Activated CD8-positive, alpha-beta memory T cell treated with anti-CD3 and anti-CD28 coated beads for 4 hours (primary cell): ENCODE measurements around the gene GNAL.
A peak's percentile ranks its signal among the peaks of the same experiment; 100 is the strongest.

Source experiments
- DNase-seq, 2 donors: peaks; one replicate each; pipeline ENCODE4 v3.0.0-alpha.2; 2020; ENCODE audit warnings: low read depth in 2 of 2

Gene GNAL

GRCh38 chr18:11724781-11725180 is 35.7 kb downstream of the GNAL start:
- DNase-seq = no peak

DNA sequence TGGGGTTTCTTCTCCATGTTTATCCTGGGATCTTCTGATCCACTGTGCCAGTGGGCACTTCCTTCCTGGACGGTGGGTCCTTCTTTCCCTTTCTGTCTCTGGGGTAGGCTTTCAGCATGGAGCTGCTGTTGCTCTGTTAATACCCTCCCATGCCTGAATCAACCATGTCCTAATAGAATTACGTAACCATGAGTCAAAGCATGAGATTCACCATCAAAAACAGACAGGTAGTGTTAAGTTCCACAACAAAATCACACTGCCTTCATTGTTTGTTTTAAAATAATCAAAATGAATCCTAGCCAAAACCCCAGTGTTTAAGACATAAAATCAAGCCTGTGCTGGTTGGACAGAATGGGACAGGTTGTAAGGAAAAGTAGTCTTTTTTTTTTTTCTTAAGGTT is 37.5 kb downstream of the GNAL start:
- DNase-seq = no peak

- DNase-seq = no peak
Observed at GRCh38 chr18:11728249-11728648, 39.2 kb downstream of the GNAL start.

DNA sequence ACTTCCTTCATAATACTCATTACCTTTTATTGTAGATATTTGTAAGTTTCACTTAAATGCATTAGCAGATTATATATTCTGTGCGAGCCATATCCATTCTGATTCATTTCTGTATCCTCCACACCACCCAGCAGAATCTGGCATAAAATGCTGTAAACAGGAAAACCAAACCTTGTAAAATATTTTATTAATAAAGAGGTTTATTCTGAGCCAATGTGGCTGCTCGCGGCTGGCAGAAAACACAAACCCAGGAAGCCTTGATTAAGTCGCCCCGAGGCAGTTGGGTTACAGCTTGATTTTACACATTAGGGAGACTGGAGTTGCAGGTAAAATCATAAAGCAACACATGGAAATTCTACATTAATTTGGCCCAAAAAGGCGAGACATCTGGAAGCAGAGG is 40.5 kb downstream of the GNAL start:
- no peak for DNase-seq

GRCh38 chr18:11733031-11733430 is 44.0 kb downstream of the GNAL start:
- DNase-seq = peak; percentile 16 to 26

GRCh38 chr18:11736656-11737055 is 47.6 kb downstream of the GNAL start:
- no peak for DNase-seq

DNA sequence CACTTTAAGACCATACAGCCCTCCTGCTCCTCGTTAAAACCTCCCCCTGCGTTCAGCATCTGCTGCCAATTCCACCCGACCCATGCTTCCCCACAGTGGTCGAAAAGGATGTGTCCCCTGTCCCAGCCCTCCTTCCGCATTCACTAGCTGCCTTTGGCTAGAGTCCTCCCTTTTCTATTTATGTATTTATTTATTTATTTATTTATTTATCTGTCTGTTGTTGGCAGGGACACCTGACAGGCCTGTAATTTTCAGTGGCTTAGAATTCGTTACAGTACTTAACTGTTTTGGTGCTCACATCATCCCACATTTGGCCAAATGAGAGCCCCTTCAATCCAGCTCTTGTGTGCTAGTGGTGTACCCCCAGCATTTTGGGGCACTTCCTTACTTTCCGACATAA is 50.8 kb downstream of the GNAL start:
- no peak for DNase-seq

DNA sequence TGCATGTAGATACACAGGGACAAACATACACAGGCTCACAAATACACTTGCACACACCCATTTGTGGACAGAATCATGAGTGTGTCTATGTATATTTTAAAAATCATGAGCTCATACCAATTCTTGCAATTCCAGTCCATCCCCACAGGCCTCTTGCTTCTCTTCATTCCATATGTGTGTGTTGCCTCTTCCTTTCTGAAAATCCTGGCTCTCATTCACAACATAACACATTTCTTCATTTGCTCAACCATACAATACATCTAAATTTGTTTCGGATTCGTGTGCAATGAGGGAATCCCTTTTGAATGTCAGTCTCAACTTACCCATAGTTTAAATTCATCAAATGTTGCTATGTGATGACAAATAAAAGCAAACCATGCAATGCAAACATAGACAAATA is 51.4 kb downstream of the GNAL start:
- no peak for DNase-seq

- no peak for DNase-seq
Observed at GRCh38 chr18:11741505-11742145, 52.6 kb downstream of the GNAL start.

DNA sequence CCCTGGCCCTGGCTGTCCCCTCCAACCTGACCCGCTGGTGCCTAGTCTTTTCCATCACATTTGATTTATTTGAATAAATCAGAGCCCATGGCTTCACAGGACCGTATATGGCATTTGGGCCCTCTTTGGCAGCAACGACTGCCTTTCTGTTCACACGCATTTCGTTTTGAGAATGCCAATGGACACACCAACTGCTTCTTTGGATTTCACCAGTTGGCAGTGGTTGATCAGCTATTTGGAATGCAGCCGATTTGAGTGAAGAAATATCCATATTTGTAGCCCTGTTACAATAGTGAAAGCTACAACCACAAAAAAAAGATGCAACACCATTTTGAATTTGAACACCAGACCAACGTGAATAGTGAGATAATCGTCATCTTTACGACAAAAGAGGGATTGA is 56.5 kb downstream of the GNAL start:
- no peak for DNase-seq

DNA sequence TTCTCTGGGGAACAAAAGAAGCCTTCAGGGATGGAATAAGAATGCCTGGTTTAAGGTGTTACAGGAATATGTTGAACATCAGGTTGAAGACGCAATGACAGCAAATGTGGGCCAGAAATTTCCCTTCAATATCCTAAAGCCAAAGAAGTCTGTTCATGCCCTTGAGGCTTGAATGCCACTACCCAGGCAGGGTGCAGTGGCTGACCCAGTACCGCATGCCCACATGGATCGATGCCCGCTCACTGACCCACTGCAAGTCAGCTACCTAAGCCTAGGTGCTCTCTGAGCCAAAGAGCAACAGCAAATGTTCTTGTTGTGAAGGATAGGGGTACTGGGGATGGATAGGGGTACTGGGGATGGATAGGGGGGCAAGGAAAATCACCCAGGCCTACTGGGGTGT is 58.2 kb downstream of the GNAL start:
- DNase-seq = no peak

- DNase-seq = no peak
Observed at GRCh38 chr18:11747731-11748130, 58.7 kb downstream of the GNAL start.

DNA sequence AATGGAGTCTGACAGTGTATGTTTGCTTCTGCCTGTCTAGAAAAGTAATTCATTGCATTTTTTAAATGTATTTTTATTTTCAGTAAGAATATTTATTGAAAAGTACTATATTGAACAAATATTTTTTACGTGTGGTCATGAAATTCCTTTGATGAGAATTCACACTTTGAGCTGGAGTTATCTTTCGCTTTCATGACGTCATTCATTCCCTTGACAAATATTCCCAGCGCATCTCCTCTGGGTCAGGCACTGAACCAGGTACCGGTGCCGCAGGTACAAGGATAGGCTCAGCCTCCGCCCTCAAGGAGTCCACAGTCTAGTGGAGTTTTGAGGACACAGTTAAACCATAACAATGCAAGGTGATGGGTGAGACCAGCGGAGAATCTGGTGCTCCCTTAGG is 60.2 kb downstream of the GNAL start:
- no peak for DNase-seq

DNA sequence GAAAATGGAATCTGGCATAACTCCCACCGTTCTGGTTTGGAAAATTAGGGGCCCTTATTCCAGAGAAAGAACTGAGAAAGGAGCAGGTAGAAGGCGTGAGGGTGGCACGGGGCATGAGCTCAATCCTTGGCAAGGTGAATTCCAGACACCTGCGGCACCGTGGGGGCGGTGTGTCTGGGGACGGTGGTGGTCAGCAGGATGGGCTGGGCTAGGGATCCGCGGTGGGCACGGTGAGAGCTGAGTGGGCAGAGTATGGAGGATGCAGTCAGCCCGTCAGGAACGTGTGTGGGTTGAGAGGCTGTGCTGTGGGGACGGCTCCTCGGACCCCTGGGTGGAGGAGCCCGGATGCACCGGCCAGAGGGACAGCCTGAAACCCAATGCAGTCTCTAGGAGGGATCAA is 61.1 kb downstream of the GNAL start:
- DNase-seq = no peak

DNA sequence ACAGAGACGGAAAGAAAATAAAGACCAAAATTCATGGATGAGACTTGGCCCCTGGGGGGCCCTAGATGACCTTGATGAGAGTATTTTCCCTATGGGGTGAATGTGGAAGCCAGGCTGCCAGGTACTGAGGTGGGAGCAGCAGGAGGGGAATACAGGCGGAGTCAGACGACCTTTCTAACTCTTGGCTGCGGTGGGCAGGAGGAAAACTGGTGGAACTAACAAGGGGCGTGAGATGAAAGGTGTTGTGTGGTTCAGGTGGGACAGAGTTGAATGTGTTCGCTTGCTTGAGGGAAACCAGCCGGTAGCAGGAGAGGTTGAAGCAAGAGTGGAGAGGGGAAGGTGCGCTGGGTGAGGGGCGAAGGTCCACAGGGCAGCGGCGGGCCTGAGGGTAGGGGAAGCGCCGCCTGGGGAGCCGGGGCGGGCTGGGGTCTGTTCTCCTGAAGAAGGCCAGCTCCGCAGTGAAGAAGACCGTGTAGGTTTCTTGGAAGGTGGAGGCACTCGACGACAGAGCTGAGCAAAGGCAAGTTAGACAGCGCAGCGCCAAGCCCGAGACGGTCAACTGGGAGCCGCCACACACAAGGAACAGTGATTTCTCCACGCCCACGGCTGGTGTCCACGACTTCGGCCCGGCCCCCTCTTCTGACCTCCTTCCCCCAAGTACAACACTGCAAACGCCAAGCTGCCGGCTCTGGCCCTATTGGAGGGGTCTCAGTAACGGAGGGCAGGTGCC is 61.7 kb downstream of the GNAL start:
- DNase-seq = no peak

DNA sequence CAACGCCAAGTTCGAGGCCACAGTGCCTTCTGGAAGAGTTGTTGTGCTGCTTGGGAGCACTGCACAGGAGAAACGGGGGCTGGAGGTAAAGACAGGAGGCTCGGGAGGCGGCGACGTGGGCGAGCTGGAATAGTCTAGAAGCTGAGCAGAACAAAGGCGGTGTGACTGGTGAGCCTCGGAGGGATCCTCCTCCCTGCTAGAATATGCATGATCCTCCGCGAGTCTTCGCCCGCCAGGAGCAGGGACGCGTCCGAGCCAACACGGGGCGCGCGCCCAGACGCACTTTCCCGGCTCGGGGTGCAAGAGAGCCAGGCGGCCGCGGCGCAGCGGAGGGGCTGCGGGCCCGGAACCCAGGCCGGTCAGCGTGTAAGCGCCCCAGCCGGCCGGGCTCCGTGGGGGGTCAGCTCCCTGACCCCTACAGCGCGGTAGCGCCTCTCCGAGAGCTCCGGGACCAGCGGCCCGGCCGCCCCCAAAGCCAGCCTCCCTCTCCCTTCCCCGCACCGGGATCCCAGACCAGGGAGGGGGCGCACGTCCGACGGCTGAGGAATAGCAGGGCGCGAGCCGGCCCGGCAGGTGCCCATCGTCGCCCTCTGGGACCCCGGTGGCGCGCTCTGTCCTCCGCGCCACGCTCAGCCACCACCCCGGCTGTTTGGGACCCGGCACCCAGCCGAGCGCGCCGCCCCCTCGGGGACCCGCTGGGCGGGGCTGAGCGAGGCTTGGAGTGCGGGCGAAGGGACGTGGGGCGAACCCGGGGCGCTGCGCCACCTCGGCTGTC is 62.5 kb downstream of the GNAL start:
- no peak for DNase-seq

DNA sequence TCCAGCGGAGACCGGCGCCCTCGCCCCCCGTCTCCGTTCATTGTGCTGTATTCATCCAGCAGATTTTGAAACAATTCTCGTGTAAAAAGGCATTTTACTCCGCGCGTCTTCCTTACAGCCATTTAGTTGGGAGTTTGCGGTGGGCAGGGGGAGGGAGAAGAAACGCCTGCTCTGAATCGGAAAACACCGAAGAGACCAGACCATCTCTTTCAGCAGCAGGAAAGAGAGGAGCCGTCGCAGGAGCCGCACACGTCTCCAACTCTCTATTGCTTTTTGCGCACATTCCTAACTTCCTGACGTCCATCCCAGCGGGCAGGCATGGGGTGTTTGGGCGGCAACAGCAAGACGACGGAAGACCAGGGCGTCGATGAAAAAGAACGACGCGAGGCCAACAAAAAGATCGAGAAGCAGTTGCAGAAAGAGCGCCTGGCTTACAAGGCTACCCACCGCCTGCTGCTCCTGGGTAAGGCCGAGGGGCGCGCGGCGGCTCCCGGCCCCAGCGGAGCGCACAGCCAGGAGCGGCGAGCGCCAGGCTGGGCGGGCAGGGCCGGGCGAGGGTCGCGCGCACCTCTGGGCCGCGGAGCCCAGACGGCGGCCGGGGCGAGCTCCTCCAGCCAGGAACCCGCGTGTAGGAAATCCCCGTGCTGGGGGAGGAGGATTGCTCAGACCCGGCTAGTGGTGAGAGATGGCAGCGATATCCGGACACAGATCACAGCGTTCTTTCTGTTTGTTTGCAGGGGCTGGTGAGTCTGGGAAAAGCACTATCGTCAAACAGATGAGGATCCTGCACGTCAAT is 63.2 kb downstream of the GNAL start:
- DNase-seq = no peak

- no peak for DNase-seq
Observed at GRCh38 chr18:11754979-11755378, 65.9 kb downstream of the GNAL start.

DNA sequence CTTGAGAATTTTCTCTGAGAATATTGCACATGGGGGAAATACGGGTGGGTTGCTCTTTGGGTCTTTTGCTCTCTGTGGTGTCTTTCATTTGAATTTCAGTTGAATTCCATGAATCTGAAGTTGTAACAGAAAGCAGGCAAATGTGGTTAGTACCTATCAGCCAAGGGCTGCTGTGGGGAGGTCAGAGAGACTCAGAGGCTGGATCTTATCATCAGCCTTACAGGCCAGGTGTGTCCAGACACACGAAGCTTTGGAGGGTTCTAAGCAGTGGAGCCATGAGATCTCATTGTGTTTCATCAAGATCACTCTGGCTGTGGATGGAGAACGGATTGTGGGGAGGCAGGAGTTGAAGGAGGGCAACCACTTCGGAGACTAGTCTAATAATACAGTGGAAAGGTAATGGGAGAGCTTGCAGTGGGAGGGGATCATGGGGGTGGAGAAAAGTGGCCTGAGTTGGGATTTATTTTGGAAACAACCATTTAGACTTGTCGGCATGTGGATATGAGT is 68.1 kb downstream of the GNAL start:
- DNase-seq = no peak

DNA sequence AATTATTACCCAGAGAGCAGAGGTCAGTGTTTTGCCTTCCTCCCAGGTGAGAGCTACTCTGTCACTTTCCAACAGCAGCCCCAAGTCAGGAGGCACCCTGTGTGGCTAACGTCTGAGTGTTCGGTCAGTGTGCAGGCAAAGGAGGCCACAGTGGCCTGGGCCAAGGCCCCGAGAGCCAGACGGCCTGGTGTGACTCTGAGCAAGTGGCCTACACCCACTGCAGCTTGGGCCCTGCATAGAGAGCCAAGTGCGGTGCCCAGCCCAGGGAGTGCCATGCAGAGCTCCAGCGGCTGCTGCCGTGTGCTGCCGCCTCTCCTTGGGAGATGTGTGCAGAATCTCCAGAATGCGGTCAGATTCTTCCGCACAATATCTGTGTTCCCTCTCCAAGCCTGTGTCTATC is 70.4 kb downstream of the GNAL start:
- DNase-seq = no peak

DNA sequence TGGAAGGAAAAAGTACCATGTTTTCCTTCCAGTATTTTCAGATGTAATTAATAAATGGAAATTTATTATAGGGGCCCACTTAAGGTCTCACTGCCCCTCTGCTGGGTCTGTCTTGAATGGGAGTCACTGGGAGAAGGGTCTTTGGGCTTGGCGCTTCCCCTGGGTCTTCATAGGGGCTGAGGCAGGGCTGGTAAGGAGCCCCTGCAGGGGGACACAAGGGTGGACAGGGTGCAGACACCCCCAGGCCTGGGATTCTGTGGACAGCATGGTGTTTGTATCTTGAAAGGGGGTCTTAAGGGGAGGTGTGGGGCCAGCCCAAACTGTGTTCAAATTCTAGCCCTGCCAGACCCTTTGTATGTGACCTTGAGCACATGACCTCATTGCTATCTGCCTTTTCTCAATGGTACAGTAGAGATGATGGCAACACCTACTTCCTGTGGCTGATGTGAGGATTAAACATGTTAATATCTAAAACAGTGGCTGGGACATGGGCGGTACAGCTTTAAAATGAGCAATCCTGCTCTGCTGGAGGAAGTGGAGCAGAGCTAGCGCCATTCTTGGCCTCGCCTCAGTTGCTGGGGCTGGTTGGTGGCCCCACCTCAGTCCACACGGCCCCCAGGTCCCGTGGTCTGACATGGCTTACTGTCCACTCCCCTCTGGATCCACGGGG is 71.6 kb downstream of the GNAL start:
- DNase-seq = no peak
